Heart right ventricle (tissue), 16 donors: ENCODE data around the gene GPHN. TPM values are rescaled to one million over a fixed set of nuclear protein-coding genes. Genes with fewer than 3 reads are reported as not detected.

ENCODE experiments used
- ATAC-seq, 8 donors: fragments of 200-7000 bp; cut with Tn5 transposase; one replicate each; pipeline ENCODE4 v1.9.1; 2020; ENCODE audit warnings: mild to moderate bottlenecking in 8 of 8, moderate library complexity in 8 of 8, moderate number of reproducible peaks in 1 of 8
- DNase-seq, 2 donors: peaks; one replicate each; pipeline ENCODE4 v3.0.0-alpha.2; 2020
- H3K27ac ChIP-seq, 10 donors: fragments of 200-600 bp; sonication (generic) in 2 of 10; one replicate each; pipeline versions ENCODE4 v1.5.0 to v1.8.0; 2020 to 2022; ENCODE audit warnings: mild to moderate bottlenecking in 3 of 10
- H3K27me3 ChIP-seq, 7 donors: fragments of 200-600 bp; one replicate each; pipeline ENCODE4 v1.8.0; 2021 to 2022; ENCODE audit warnings: mild to moderate bottlenecking in 2 of 7
- H3K36me3 ChIP-seq, 9 donors: fragments of 200-600 bp; sonication (generic) in 1 of 9; one replicate each; pipeline versions ENCODE4 v1.5.0 to v1.8.0; 2020 to 2022; ENCODE audit warnings: mild to moderate bottlenecking in 2 of 9
- H3K4me1 ChIP-seq, 9 donors: fragments of 200-600 bp; sonication (generic) in 1 of 9; one replicate each; pipeline versions ENCODE4 v1.5.0 to v1.8.0; 2020 to 2022; ENCODE audit warnings: mild to moderate bottlenecking in 4 of 9
- H3K4me3 ChIP-seq, 10 donors: fragments of 200-600 bp; sonication (generic) in 2 of 10; one replicate each; pipeline versions ENCODE4 v1.5.0 to v1.8.0; 2020 to 2022; ENCODE audit warnings: mild to moderate bottlenecking in 7 of 10, moderate library complexity in 2 of 10
- H3K9me3 ChIP-seq, 11 donors: fragments of 200-600 bp in 10 of 11; sonication (generic) in 2 of 11; one replicate each; pipeline versions ENCODE4 v1.5.0 to v1.8.0; 2013 to 2022; ENCODE audit warnings: mild to moderate bottlenecking in 2 of 11, control low read depth in 1 of 11, moderate library complexity in 1 of 11
- WGBS, 2 donors: extraction: QIAGEN DNeasy Blood & Tissue Kit; methylation state at CpG; one replicate each; pipeline ENCODE4 v1.1.7; 2013; ENCODE audit warnings: inconsistent platforms in 1 of 2; 5-methylcytosine and 5-hydroxymethylcytosine counted together
- intact Hi-C, 10 donors: fragments of 100-400 bp; cut with DNase I; formaldehyde crosslinking; loops; one replicate each; pipeline versions ENCODE4 v1.11.1 to v1.14.2; 2022
- polyA plus RNA-seq, 2 donors: library from polyadenylated mRNA; stranded (reverse); fragments of 200-250 nt; gene quantifications; one replicate each; pipeline ENCODE4 v1.2.3, GENCODE V29; 2013
- total RNA-seq, 10 donors: library from RNA; stranded (reverse); fragmentation: NEBNext Ultra II Directional in 3 of 10; extraction: Animal tissue kit (Norgen Biotek cat#: 25700) in 3 of 10; gene quantifications; one replicate each; pipeline versions ENCODE4 v1.2.1 to v1.2.4, GENCODE V29; 2021 to 2023
- TF ChIP-seq, protein P1 (sequence below), 9 donors: fragments of 200-600 bp; sonication (generic) in 2 of 9; IDR thresholded peaks; one replicate each; pipeline versions ENCODE4 v1.5.0 to v1.8.0; 2021 to 2022; ENCODE audit warnings: antibody characterized with exemption in 9 of 9, mild to moderate bottlenecking in 5 of 9, moderate library complexity in 1 of 9
- donor health status: Arrhythmogenic right ventricular cardiomyopathy.
- donor health status: ischemic (EF 13 %, LVEDD 7.1; RV severe dilation, severe dysfunction).
- donor health status: healthy with polysubstance abuse.
- donor health status: DM: no; HTN: yes; CAD: no.
- donor health status: DM: no; HTN: no; CAD: no.
- donor health status: ischemic (EF 25% LVEDD 6.9; RV normal size, moderate dysfunction).
- donor health status: ischemic (EF 25% LVEDD 5.7; RV mildly dilated, moderate dysfunction).
- donor health status: healthy.
- donor health status: DM: yes; HTN: yes; CAD: no.
- donor health status: Ischemic cardiomyopathy.
- donor health status: ischemic (EF 35%, LVEDD 5.7; RV mildly dilated, moderate dysfunction).
- donor health status: nonischemic (EF 11% LVEDD 7.7; RV severe dilation, severe dysfunction).
- donor health status: DM: yes; HTN: yes; CAD: no.
- donor health status: PGD.
- donor health status: ischemic (EF 29% LVEDD 5.4; RV normal size, mild dysfunction).
- donor health status: nonischemic (EF 23%, LVEDD 6.1; RV moderate dilation, normal function).

The GPHN gene
- total and polyA plus RNA-seq, 12 donors: 12.2 to 48.0 (median 32.2) TPM

DNA sequence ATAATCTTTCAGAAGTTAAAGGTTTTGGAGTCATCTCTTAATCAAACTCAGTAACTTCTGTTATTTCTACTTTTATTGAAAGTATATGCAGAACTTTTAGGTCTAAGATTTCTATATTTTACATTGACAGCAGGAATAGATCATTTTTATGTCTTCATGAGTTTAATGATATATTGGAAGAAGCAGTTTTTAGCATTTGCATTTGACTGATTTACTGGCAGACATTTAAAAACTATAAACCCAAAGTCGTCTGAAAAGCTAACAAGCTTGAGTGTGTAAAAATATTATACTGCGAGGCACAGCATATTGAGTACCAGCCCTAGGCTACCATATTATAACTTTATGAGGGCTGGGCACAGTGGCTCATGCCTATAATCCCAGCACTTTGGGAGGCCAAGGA lies 467.3 kb downstream of the GPHN start:
- no peaks in the 10 kb centered on the region for H3K9me3 ChIP-seq
- DNase-seq (no peak), ATAC-seq (no peak)
- TF ChIP-seq, protein P1, sequence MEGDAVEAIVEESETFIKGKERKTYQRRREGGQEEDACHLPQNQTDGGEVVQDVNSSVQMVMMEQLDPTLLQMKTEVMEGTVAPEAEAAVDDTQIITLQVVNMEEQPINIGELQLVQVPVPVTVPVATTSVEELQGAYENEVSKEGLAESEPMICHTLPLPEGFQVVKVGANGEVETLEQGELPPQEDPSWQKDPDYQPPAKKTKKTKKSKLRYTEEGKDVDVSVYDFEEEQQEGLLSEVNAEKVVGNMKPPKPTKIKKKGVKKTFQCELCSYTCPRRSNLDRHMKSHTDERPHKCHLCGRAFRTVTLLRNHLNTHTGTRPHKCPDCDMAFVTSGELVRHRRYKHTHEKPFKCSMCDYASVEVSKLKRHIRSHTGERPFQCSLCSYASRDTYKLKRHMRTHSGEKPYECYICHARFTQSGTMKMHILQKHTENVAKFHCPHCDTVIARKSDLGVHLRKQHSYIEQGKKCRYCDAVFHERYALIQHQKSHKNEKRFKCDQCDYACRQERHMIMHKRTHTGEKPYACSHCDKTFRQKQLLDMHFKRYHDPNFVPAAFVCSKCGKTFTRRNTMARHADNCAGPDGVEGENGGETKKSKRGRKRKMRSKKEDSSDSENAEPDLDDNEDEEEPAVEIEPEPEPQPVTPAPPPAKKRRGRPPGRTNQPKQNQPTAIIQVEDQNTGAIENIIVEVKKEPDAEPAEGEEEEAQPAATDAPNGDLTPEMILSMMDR (IDR thresholded peaks at IDR 0.05): no peak
- H3K4me1 ChIP-seq: no peaks in the 10 kb centered on the region
- 96 to 98% methylated on average over 2 of the region's 2 CpGs for WGBS, 2 donors
- H3K36me3 ChIP-seq: peaks cover 0 to 19% (median 0%) of the 10 kb centered on the region in 9 donors
- no peaks in the 10 kb centered on the region for H3K27me3 ChIP-seq
- H3K27ac ChIP-seq: no peak overlapping the region
- no peak overlapping the region for H3K4me3 ChIP-seq
- intact Hi-C loops: no loop called here

DNA sequence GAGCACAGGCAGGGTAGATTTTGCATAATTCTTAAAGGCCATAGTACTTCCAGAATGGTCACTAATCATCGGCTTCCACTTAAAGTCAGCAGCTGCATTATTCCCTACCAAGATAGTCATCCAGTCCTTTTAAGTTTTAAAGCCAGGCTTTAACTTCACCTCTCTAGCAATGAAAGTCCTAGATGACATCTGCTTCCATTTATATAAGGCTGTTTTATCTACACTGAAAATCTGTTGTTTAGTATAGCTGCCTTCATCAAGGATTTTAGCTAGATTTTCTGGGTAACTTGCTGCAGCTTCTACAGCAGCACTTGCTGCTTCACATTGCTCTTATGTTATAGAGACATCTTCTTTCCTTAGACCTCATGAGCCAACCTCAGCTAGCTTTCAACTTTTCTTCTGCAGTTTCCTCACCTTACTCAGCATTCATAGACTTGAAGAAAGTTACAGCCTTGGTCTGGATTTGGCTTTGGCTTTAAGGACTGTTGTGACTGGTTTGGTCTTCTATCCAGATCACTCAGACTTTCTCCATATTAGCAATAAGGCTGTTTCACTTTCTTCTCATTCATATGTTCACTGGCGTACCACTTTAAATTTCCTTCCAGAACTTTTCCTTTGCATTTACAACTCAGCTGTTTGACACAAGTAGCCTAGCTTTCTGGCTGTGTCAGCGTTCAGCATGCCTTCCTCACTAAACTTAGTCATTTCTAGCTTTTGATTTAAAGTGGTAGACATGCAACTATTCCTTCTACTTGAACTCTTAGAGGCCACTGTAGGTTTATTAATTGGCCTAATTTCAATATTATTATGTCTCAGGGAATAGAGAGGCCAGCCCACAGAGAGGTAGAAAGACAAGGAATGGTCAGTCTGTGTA lies 471.4 kb downstream of the GPHN start:
- H3K9me3 ChIP-seq: no peaks in the 10 kb centered on the region
- H3K27me3 ChIP-seq: no peaks in the 10 kb centered on the region
- TF ChIP-seq, protein P1 (IDR thresholded peaks at IDR 0.05): no peak
- H3K27ac ChIP-seq: no peak overlapping the region
- 93 to 94% methylated on average over 3 of the region's 3 CpGs for WGBS, 2 donors
- no peaks in the 10 kb centered on the region for H3K4me1 ChIP-seq
- ATAC-seq: no peak
- no peak overlapping the region for H3K4me3 ChIP-seq
- peaks cover 0 to 12% (median 0%) of the 10 kb centered on the region in 9 donors for H3K36me3 ChIP-seq
- no peak for DNase-seq
- intact Hi-C loops: no loop called here

DNA sequence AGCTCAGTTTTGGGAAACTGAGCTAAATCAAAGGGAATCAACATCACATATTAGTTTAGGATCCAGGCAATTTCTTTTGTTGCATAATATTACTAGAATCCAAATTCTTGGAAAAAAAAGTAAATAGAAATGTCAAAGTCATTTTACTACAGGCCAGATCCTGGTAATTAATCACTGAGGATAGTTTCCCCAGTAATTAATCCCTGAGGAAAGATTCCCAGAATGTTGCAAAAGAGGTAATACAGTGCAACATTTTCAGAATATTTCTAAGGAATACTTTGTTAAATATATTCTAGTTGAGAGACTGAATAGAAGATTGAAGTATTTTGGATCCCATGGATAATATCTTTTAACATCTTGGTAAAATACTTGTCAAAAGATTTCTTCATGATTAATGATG lies 474.3 kb downstream of the GPHN start:
- TF ChIP-seq, protein P1 (IDR thresholded peaks at IDR 0.05): no peak
- no peaks in the 10 kb centered on the region for H3K4me1 ChIP-seq
- H3K4me3 ChIP-seq: no peak overlapping the region
- DNase-seq (no peak), ATAC-seq (no peak)
- intact Hi-C loops: no loop called here
- peaks cover 0 to 12% (median 0%) of the 10 kb centered on the region in 9 donors for H3K36me3 ChIP-seq
- no peaks in the 10 kb centered on the region for H3K27me3 ChIP-seq
- no peak overlapping the region for H3K27ac ChIP-seq
- H3K9me3 ChIP-seq: no peaks in the 10 kb centered on the region

DNA sequence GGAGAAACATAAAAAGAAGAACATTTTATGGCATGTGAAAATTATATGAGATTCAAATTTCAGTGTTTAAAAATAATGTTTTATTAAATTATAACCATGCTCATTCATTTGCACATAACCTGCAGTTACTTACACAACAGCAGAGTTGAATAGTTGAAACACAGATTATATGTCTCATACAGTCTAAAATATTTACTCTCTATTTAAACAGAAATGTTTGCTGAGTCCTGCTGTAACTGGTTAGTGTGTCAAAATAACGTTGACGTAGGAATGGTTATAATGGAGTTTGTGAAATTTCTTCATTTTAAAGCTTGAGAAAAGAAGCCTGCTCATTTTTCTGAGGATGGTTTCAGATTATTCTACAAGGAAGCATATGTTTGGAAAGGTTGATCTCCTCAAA lies 484.8 kb downstream of the GPHN start:
- Histone ChIP-seq H3K27ac (no peak overlapping the region), H3K4me3 (no peak overlapping the region), H3K9me3 (no peaks in the 10 kb centered on the region), H3K36me3 (peaks cover 0 to 35% (median 0%) of the 10 kb centered on the region in 9 donors), H3K4me1 (no peaks in the 10 kb centered on the region), H3K27me3 (no peaks in the 10 kb centered on the region)
- ATAC-seq: no peak
- intact Hi-C loops: loop anchor here in 1 of 10 donors (5.0 kb wide), 1 partner anchor 270 kb away; no protein-coding TSS in a partner anchor
- WGBS, 2 donors: 96 to 100% methylated on average over 2 of the region's 2 CpGs
- no peak for DNase-seq
- TF ChIP-seq, protein P1 (IDR thresholded peaks at IDR 0.05): no peak
